CMK (cell line): ENCODE measurements around the gene TNNT2.

Experiments used
- DNase-seq: peaks from one replicate; pipeline ENCODE4 v3.0.0-alpha.2; 2010; ENCODE audit warnings: low read depth

Gene TNNT2

DNA sequence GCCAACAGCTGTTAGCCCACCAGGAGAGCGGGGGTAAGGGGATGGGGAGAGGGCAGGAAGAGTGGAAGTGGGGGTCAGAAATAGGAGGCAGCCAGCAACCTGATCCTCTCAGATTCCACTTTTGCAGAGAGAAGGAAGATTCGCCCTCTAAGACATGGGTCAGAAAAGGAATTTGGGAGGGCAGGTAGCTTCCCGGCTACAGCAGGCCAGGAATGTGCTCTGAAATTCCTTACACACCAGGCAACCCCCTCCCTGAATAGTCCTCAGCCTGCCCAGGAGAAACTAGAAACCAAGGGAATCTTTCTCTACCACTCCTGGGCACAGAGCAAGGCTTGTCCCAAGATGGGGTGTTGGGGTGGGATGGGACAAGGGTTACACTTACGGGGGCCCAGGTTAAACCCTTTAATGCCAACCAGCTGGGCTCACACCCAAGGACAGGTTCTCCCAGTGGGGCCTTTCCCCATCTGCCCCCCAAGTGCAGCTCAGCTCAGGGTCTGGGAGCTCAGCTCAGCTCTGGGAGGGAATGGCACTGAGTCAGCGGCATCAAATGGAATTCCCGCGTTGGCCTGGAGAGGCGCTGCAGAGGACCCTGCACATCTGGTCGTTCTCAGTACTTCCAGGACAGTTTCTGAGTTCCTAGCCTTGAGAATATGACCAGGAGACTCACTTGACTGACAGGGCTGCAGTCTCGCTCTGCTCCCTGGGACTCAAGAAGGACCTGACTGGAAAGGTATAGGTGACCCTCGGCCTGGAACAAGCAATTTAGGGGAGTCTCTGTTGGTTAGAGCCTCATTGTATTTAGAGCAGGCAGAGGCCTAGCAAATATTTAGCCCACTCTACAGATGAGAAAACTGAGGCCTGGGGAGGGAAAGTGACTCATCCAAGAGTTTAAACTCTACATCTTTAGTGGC, 761 bp downstream of the TNNT2 start:
- DNase-seq = no peak

DNA sequence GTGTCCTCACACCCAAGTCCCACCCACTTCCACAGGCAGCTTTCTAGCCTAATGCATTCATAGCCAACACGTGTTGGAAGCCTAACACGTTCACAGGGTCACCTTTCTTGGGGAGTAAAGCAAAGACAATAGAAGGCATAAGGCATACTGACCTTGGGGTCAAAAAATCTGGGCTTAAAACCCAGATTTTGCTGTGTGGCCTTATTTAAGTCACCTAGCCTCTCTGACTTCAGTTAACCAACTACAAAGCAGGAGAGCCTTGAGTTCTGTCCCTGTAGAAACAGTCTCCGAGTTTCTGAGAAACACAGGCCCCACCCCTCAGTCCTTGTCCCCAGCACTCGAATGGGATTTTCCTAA, 1.4 kb downstream of the TNNT2 start:
- no peak for DNase-seq

DNA sequence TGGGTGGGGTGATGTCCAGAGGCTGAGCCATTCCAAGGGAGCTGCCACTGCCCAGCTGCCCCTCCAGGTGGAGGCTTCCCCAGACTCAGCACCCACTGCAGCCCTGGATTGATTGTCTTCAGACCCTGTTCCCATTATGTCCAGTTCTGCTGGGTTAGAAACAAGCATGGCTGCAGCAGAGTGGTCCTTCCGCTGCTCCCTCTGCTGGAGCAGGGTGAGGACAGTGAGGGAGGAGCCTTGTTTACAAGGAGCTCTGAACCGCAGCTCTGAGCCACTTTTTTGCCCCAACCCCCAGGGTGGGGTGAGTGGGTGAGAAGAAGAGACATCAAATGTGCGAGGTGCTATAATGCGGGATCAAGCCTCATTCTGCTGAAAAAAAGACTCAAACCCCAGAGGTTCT, 2.3 kb downstream of the TNNT2 start:
- DNase-seq = no peak

DNA sequence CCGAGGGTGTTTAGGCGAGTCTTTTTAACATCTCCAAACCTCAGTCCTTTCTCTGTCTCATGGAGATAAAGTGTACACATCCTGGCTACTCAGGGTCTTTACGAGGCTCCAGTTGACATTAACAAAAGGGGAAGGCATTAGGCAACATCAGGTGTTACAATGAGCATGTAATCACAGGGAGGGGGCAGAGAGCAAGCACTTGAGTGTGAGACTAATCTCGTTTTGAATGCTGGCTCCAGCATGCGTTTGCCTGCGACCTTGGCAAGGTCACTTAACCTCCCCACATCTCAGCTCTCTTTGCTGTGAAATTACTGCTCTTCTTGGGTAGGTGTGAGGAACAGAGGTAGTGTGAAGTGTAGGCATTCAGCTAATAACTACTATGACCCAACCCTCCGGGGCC, 3.1 kb downstream of the TNNT2 start:
- DNase-seq = no peak

DNA sequence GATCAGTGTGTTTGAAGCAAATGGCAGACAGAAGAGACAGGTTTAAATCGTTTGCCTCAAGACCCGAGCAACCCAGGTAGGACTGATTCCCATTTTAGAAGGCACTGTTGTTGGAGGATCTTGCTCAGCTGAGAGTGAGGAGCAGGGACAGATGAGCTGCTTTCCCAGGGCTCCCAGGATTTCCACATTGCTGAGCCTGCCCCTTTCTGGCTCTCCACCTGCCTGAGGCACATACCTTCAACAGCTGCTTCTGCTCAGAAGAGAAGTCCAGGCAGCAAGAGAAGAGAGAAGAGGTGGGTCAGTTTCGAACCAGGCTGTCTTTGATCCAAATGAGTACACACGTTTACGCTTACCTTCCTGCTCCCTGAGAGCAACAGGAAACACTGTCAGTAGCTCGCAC, 5.7 kb downstream of the TNNT2 start:
- DNase-seq = no peak

DNA sequence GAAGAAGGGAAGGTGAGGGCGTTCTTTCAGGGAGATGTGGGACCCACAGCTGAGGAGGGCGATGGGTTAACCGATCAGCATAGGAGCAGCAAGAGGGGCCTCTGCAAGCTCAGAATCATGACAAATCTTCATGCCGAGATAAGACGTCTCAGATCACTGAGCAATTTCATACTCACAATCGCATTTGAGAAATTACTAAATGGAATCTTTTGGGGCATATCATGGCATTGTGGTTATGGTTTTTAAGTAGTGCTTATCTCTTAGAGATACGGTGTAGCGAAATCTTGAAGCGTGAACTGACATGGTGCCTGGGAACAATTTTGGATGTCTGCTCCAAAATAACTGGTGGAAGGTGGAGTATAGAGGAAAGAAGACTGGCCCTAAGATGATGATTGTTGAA, 6.2 kb downstream of the TNNT2 start:
- DNase-seq = no peak

DNA sequence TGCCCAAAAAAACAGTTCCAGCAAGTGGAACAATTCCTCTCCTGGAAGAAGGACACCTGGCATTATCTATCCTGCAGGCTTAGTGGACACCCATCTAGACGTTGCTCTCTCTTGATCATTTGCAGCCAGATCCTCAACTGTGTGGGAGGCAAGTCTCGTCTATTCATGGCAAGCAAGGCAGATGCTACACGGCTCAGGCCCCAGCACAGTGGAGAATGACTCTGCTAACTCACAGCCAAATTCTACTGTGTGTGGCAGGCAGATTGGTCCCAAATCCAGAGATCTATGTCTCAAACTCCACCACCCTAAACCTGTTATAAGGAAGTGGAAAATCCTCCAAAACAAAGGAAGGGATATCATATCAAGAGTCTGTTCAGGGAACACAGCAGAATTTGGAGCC, 7.0 kb downstream of the TNNT2 start:
- no peak for DNase-seq

DNA sequence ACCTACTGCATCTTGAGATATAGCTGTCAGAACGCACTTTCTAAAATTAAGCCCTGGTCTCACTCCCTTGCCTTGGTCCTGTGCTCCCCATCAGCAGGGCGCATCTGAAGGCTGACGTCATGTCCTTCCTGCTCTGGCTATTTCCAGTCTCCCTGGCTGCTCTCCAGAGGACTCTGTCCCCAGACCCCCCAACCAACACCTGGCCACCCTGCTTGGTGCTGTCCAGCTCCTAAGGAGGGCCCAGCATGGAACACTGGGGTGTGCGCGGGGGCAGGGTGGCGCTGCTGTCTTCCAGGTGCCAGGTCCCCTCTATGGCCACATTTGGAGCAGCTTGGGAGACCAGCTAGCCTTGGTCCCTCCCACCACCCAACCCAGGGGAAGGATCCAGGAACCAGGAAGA, 8.3 kb downstream of the TNNT2 start:
- no peak for DNase-seq

DNA sequence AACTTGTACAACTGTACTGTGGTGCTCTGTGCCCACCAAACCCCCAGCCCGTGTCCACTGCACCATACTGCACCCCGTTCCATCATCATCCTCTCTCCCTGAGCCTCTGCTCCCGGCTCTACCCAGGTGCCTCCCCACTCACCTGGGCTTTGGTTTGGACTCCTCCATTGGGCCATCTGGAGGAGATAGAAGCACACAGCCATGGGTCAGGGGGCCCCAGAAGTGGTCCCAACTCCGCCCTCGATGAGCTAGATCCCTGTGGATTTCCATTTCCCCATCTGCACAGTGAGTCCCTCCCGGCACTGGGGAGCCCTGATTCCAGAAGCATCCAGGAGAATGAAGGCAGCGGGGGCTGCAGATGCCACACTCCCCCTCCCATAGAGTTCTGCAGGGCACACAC, 10.8 kb downstream of the TNNT2 start:
- no peak for DNase-seq

DNA sequence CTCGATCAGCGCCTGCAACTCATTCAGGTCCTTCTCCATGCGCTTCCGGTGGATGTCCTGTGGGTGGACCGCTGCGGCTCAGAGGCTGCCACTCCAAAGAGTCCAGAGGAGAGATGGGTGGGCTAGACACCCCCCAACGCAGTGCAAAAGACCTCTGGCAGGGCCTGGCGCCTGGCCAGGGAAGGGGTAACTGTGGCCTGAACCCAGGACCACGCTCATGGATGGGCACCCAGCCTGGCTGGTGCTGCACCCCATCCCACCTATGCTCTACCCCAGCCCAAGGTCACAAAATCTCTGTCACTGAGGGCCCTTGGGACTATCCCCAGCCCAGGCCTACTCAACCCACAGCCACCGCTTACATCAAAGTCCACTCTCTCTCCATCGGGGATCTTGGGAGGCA, 12.2 kb downstream of the TNNT2 start:
- DNase-seq = no peak

DNA sequence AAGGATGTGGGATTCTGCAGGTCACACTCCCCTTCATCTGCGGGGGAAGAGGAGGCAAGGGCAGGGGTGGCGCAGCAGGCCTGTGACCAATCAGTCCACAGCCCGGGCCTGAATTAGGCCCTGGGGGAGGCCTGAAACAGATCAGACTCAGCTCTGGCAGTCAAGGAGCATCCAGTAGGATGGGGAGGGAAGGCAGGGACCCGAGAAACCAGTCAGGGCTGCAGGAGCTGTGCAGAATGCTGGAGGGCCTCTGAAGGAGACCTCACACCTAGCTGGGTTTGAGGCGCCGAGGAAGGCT, 12.7 kb downstream of the TNNT2 start:
- no peak for DNase-seq

DNA sequence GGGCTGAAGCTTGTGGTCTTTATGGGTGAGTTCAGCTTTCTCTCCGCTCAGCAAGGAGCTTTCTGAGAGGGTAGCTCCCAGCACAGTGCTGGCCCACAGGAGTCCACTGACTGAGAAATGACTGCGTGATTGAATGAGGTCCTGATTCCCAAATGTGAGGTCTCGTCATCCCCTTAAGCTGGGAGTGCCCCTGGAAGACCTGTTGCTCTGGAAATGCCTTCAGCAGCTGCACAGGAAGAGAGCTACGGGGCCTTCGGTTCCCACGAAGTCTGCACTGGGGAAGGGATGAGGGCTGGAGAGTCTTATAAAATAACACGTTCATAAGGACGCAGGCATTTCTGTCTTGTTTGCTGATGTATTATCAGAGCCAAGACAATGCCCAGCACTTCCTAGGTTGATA, 14.0 kb downstream of the TNNT2 start:
- no peak for DNase-seq

DNA sequence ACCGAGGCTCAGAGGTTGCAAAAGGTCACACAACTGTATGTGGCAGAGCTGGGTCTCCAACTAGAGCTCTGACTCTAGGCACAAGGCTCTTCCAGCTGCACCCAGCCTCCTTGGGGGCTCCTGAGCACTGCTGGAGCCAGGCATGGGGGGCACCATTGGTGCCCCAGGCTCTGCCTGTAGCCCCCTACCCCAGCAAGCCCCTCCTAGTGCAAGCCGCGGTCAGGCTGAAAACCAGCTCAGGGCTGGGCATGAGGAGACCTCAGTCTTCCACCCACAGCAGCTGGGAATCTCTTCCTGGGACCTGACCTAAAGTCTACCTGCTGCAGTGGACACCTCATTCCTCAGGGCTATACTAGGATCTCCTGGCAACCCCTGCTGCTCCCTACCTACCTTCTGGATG, 14.6 kb downstream of the TNNT2 start:
- DNase-seq = no peak

DNA sequence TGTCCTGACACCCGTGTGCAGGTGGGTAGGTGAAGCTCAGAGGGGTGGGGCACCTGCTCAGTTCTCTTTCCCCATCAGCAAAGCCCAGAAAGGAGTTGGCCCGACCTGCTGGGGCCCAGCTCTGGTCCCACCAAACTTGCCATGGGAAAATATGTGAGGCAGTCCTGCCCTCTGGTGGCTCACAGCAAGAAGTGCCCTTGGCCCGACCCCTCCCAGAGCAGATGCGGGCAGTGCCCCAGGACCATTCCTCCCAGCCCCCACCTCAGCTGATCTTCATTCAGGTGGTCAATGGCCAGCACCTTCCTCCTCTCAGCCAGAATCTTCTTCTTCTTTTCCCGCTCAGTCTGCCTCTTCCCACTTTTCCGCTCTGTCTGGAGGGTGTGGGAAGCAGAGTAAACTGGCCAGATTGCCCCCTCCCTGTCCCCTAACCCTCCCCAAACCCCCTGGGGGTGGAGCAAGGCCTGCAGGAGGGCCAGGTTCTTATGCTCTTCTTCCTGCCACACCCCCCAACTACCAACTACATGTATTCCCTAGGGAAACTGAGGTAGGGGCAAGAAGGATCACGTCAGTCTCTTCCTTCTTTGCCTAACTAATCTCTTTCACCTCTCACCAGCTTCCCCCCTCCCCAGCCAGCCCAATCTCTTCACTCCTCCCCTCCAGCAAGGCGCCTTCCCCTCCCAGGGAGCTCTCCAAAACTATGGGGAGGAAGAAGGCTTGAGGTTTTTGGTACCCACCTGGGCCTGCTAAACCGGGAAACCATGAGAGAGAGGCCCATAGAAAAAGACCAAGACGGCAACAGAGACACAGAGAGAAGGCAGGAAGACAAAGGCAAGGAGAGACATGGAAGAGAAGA, 15.6 kb downstream of the TNNT2 start:
- no peak for DNase-seq

DNA sequence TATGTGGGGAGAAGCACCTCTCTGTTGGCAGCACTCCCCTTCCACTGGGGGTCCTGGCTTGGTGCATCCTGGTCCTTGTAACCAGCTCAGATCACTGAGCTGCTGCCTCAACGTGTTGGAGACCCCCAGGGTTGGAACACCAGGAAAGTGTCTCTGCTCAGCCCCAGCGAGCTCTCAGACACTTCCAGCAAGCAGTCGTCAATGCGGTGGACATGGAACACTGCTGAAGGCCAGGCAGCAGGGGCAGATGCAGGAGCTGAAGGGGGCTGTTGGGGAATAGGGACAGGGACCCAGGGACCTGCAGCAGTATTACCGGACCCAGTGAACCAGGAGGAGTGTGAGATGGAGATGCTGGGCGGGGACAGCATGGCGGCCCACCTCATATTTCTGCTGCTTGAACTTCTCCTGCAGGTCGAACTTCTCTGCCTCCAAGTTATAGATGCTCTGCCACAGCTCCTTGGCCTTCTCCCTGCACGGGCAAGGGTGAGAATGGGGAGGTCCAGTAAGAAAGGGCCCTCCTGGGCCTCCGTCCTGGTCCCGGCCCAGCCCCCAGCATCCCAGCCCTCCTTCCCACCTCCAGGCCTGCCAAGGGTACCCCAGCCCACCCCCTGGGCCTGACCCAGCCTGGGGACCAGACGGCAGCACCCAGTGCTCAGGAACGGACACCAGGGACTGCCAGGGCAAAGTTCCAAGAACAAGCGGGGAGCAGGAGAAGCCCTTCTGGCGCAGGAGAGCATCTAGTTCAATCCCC, 16.4 kb downstream of the TNNT2 start:
- DNase-seq = no peak

DNA sequence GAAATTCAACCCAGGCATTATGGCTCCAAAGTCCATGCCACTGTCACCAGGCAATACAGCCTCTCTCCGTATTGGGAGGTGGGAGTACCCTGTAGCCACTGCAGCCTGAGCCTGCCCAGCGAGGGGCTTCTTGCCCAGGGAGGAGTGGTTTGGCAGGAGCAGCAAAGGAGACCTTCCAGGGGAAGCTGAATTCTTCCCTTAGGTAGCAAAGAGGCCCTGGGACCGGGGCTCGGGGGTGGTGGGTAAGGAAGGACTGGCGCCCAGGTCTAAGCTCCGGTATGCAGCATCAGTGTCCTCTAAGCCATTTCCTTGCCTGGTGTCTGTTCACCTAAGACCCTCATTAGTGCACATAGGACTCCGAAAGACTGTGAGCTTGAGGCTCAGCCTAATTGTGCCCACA, 17.0 kb downstream of the TNNT2 start:
- DNase-seq = no peak

DNA sequence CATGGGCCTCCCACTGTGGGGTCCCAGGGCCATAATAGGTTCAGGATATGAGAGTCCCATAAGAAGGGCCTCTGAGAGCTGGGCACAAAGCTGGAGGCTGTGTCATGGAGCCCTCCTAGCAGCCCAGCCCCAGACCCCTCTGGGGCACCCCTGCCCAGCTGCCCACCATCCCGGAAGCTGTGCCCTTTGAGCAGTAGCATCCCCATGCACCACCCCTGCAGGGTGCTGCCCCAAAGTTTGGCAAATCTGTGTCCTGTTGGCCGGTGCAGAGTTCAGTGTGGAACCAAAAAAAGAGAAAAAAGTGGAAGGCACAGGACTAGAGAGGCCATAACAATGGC, 17.6 kb downstream of the TNNT2 start:
- no peak for DNase-seq

DNA sequence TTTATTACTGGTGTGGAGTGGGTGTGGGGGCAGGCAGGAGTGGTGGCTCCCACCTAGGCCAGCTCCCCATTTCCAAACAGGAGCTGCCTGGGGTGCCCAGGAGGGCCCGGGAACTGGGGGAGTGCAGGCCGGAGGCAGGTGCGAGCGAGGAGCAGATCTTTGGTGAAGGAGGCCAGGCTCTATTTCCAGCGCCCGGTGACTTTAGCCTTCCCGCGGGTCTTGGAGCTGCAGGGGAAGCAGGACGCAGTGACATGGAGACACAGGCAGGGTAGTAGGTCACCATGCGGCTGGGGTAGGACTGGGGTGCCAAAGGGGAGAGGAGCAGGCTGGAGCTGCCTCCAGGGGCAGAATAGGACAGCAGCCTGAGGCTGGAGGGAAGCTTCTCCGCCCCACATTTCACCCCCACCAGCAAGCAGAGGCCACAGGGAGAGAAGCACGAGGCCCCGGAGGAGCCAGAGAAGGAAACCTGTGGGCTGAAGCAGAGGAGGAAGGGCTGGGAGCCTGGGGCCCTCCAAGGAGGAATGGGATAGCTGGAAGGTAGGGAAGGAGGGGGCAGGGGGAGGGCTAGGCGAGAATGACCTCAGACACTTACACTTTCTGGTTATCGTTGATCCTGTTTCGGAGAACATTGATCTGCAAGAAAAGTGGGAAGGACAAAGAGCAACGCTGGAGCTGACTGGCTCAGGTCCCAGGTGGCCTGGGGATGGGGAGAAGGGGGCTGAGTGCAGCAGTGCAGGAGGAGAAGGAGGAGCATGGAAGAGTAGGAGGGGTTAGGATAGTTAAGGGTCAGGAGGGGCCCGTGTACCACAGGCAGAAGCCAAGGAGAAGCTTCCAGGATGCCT, 18.2 kb downstream of the TNNT2 start:
- no peak for DNase-seq

DNA sequence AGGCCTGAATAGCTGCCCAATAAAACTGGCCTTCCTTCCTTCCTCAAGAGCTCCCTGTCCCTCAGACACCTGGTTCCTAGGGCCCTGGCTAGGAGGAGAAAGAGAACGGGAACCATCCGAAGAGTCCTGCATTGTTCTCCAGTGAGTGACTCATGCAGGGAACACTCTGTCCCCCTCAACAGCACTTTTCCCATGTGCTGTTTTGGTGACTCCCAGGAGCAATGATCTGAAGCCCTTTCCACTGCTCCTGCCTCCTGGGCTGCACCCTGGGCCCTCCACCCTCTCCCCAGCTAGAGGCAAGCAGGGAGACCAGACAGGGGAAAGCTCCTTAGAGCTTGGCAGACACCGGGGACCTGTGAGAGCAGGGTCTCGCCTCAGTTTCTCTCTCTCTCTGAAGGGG, 18.9 kb downstream of the TNNT2 start:
- DNase-seq = no peak

DNA sequence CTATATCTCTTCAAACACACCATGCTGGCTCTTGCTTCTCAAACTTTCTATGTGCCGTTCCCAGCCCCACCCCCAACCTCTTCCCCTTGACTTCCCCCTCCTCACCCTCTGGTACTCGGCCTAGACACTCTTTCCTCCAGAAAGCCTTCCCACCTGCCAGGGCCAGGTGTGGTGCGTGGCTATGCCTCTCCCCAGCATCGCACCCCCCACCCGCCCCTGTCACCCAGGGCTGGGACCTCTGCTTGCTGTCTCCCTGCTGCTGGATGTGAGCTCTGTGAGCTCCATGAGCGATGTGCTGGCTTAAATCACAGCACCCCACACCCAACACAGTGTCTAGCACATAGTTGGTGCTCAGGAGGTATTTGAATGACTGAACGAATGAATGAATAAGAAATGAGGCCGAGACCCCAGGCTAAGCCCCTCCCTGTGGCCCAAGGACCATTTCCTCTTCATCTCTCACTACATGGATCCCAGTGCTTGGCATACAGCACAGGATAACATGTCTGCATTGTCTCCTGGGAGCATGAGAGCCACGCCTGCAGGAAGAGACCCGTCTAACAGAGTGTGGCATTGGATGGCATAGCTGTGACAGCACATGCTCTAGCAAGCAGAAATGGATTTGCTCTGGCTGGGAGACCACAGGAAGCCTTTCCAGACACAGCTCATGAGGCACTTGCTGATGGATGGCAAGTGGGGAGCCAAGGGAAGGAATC, 19.7 kb downstream of the TNNT2 start:
- DNase-seq = no peak

DNA sequence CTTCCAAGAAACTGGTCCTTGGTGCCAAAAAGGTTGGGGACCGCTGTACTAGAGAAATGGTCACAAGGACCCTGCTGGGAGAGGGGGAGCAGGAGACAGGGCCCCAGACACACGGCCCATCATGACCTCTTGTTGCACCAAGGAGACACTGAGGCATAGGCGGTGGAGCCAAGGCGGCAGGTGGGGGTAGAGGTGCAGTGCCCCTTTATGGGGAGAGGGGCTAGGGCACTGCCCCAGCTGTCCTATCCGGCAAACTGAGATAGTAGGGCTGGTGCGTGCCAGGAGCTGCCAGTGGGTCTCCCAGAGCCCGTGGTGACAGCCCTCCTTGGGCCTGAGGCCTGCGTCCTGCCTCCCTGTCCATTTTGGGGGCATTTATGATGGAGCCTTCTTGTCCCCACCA, 20.3 kb downstream of the TNNT2 start:
- no peak for DNase-seq

DNA sequence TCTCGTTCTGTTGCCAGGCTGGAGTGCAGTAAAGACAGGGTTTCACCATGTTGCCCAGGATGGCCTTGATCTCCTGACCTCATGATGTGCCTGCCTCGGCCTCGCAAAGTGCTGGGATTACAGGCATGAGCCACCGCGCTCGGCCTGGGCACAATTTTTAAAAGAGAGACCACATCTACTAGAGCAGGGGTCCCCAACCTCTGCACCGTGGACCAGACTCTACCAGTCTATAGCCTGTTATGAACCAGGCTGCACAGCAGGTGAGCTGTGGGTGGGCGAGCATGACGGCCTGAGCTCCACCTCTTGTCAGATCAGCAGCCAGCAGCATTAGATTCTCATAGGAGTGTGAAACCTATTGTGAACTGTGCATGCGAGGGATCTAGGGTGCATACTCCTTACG, 20.8 kb downstream of the TNNT2 start:
- DNase-seq = no peak
